ENCODE data around the gene NDUFAF7. TPM values are rescaled to one million over a fixed set of nuclear protein-coding genes. Genes with fewer than 3 reads are reported as not detected.
A peak's percentile ranks its signal among the peaks of the same experiment; 100 is the strongest.

Gene NDUFAF7
- total RNA-seq (ENCODE audit: low replicate concordance): 19.7 and 25.5 TPM in 2 replicates
- long read RNA-seq, transcript NDUFAF7-201 (10 exons, 2,176 nt): major isoform, 36 of 74 reads
- long read RNA-seq, partial matches to known transcripts: 8 of 74 reads
- long read RNA-seq, other reads (novel, unspliced or antisense): 30 of 74 reads

- no peak for TF ChIP-seq CTCF (conservative IDR thresholded peaks at IDR 0.05)
- DNase-seq (ENCODE audit: extremely low spot score, unreplicated experiment): peak; percentile 84
- Mint-ChIP-seq H3K4me1 (ENCODE audit: unreplicated experiment) (peaks cover 6% of the 10 kb centered on the region), H3K36me3 (peaks cover 19% of the 10 kb centered on the region), H3K9me3 (no peaks in the 10 kb centered on the region), H3K27me3 (no peaks in the 10 kb centered on the region), H3K27ac (no peak within 1 kb of the TSS), H3K4me3 (no peak within 1 kb of the TSS)
These were observed at the start of gene NDUFAF7, which contains the start of gene CEBPZ for GRCh38 chr2:37231241-37232130. NDUFAF7 (plus strand) TSS chr2:37231658; CDS start chr2:37231706, 48 bp downstream. CEBPZ (minus strand) TSS chr2:37231596; CDS start chr2:37231567, 29 bp downstream.

GRCh38 chr2:37181726-37182684, 49.5 kb upstream of the NDUFAF7 start:
- H3K4me1 Mint-ChIP-seq (ENCODE audit: unreplicated experiment): no peaks in the 10 kb centered on the region
- H3K36me3 Mint-ChIP-seq: no peaks in the 10 kb centered on the region
- no peak overlapping the region for H3K4me3 Mint-ChIP-seq
- TF ChIP-seq CTCF (conservative IDR thresholded peaks at IDR 0.05): no peak
- no peak for DNase-seq (ENCODE audit: extremely low spot score, unreplicated experiment)
- no peaks in the 10 kb centered on the region for H3K9me3 Mint-ChIP-seq
- no peak overlapping the region for H3K27ac Mint-ChIP-seq
- H3K27me3 Mint-ChIP-seq: peaks cover 5% of the 10 kb centered on the region

- no peak within 1 kb of the TSS for H3K4me3 Mint-ChIP-seq
- TF ChIP-seq CTCF (conservative IDR thresholded peaks at IDR 0.05): no peak
- H3K36me3 Mint-ChIP-seq: no peaks in the 10 kb centered on the region
- peaks cover 5% of the 10 kb centered on the region for H3K4me1 Mint-ChIP-seq (ENCODE audit: unreplicated experiment)
- no peak within 1 kb of the TSS for H3K27ac Mint-ChIP-seq
- peaks cover 5% of the 10 kb centered on the region for H3K27me3 Mint-ChIP-seq
- no peak for DNase-seq (ENCODE audit: extremely low spot score, unreplicated experiment)
- H3K9me3 Mint-ChIP-seq: no peaks in the 10 kb centered on the region
These were observed 42.9 kb upstream of the NDUFAF7 start, which contains the start of gene SULT6B1 for GRCh38 chr2:37188570-37188969. SULT6B1 (minus strand) TSS chr2:37188670; CDS start chr2:37188640, 30 bp downstream.

- no peak overlapping the region for H3K27ac Mint-ChIP-seq
- peaks cover 5% of the 10 kb centered on the region for H3K4me1 Mint-ChIP-seq (ENCODE audit: unreplicated experiment)
- H3K9me3 Mint-ChIP-seq: no peaks in the 10 kb centered on the region
- peaks cover 5% of the 10 kb centered on the region for H3K27me3 Mint-ChIP-seq
- TF ChIP-seq CTCF (conservative IDR thresholded peaks at IDR 0.05): no peak
- DNase-seq (ENCODE audit: extremely low spot score, unreplicated experiment): no peak
- H3K4me3 Mint-ChIP-seq: no peak overlapping the region
- H3K36me3 Mint-ChIP-seq: no peaks in the 10 kb centered on the region
These were observed 41.9 kb upstream of the NDUFAF7 start for GRCh38 chr2:37189452-37190153.

GRCh38 chr2:37190290-37190689, 41.2 kb upstream of the NDUFAF7 start:
- Mint-ChIP-seq H3K36me3 (no peaks in the 10 kb centered on the region), H3K27ac (no peak overlapping the region), H3K4me1 (ENCODE audit: unreplicated experiment) (peaks cover 5% of the 10 kb centered on the region), H3K9me3 (no peaks in the 10 kb centered on the region), H3K4me3 (no peak overlapping the region), H3K27me3 (peaks cover 5% of the 10 kb centered on the region)
- DNase-seq (ENCODE audit: extremely low spot score, unreplicated experiment): no peak
- TF ChIP-seq CTCF (conservative IDR thresholded peaks at IDR 0.05): no peak
